Chondrocyte (in vitro differentiated cells): ENCODE data around the gene LRRC49. TPM values are rescaled to one million over a fixed set of nuclear protein-coding genes. Genes with fewer than 3 reads are reported as not detected.

ENCODE experiments used
- DNase-seq: peaks from one replicate; pipeline ENCODE4 v3.0.0; 2021; ENCODE audit warnings: mixed read lengths, low spot score
- H3K27ac Mint-ChIP-seq: one replicate; pipeline ENCODE4 v1.8.0; 2021; ENCODE audit warnings: mild to moderate bottlenecking, moderate library complexity, mixed read lengths; ENCODE audit not compliant: unreplicated experiment
- H3K27me3 Mint-ChIP-seq: 2 replicates; pipeline ENCODE4 v1.8.0; 2021; ENCODE audit warnings: low read depth, mixed read lengths
- H3K36me3 Mint-ChIP-seq: 2 replicates; pipeline ENCODE4 v1.8.0; 2021; ENCODE audit warnings: low read depth, mixed read lengths
- H3K4me1 Mint-ChIP-seq: 2 replicates; pipeline ENCODE4 v1.8.0; 2021; ENCODE audit warnings: low read depth, mild to moderate bottlenecking, mixed read lengths
- H3K4me3 Mint-ChIP-seq: one replicate; pipeline ENCODE4 v1.8.0; 2021; ENCODE audit warnings: mild to moderate bottlenecking, moderate library complexity, mixed read lengths; ENCODE audit not compliant: unreplicated experiment
- H3K9me3 Mint-ChIP-seq: 2 replicates; pipeline ENCODE4 v1.8.0; 2021; ENCODE audit warnings: low read depth, mixed read lengths
- total RNA-seq: library from RNA; stranded (reverse); gene quantifications from 3 replicates; pipeline ENCODE4 v1.2.1, GENCODE V29; 2021
- TF ChIP-seq, protein P1 (sequence below): fragments of 200-600 bp; sonication (generic); IDR thresholded peaks from 2 replicates; pipeline ENCODE4 v1.5.0; 2021; ENCODE audit warnings: antibody characterized with exemption, mild to moderate bottlenecking, moderate library complexity

LRRC49 gene
- total RNA-seq, 1 donor from 2014 or later = 8.8 TPM

DNA sequence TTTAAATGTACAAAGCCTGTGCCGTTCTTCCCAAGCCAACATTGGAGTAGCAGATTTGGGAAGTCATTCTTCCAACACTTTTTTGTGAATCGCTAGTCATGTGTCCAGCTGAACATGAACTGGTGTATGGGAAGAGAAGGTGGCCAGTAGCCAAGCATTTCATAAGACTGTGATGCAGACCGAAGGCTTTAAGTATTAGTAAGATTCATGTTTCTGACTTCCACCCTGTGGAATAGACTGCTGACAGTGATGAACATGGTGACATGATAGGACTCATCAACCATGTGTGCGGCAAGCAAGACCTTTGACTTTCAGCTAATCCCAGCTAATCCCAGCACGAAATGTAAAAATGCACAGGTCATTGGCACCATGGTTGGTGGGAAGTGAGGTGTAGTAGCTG lies 174.4 kb downstream of the LRRC49 start:
- TF ChIP-seq, protein P1, sequence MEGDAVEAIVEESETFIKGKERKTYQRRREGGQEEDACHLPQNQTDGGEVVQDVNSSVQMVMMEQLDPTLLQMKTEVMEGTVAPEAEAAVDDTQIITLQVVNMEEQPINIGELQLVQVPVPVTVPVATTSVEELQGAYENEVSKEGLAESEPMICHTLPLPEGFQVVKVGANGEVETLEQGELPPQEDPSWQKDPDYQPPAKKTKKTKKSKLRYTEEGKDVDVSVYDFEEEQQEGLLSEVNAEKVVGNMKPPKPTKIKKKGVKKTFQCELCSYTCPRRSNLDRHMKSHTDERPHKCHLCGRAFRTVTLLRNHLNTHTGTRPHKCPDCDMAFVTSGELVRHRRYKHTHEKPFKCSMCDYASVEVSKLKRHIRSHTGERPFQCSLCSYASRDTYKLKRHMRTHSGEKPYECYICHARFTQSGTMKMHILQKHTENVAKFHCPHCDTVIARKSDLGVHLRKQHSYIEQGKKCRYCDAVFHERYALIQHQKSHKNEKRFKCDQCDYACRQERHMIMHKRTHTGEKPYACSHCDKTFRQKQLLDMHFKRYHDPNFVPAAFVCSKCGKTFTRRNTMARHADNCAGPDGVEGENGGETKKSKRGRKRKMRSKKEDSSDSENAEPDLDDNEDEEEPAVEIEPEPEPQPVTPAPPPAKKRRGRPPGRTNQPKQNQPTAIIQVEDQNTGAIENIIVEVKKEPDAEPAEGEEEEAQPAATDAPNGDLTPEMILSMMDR = no peak
- no peak for DNase-seq
- Mint-ChIP-seq H3K4me3 (no peak overlapping the region), H3K36me3 (no peaks in the 10 kb centered on the region), H3K9me3 (no peaks in the 10 kb centered on the region), H3K27me3 (no peaks in the 10 kb centered on the region), H3K4me1 (no peaks in the 10 kb centered on the region), H3K27ac (no peak overlapping the region)

DNA sequence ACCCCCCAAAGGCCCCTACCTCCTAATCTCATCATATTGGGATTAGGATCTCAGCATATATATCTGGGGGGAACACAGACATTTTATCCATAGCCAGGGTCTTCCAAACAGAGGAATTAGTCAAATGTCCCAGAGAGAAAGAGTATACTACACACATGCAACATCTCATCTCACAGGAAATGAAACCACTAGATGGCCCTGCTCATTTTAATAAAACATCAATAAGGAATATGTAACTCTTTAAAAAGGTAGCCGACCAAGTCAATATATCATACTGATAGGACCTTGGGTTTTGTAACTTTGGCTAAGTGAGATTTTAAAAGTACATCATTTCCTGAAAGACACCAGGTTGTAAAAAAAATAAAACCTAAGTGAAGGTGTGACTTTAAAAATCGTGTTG lies 177.1 kb downstream of the LRRC49 start:
- DNase-seq = no peak
- no peaks in the 10 kb centered on the region for H3K4me1 Mint-ChIP-seq
- peaks cover 8% of the 10 kb centered on the region for H3K9me3 Mint-ChIP-seq
- no peaks in the 10 kb centered on the region for H3K27me3 Mint-ChIP-seq
- H3K4me3 Mint-ChIP-seq = no peak overlapping the region
- peaks cover 2% of the 10 kb centered on the region for H3K36me3 Mint-ChIP-seq
- no peak overlapping the region for H3K27ac Mint-ChIP-seq
- TF ChIP-seq, protein P1 = no peak

DNA sequence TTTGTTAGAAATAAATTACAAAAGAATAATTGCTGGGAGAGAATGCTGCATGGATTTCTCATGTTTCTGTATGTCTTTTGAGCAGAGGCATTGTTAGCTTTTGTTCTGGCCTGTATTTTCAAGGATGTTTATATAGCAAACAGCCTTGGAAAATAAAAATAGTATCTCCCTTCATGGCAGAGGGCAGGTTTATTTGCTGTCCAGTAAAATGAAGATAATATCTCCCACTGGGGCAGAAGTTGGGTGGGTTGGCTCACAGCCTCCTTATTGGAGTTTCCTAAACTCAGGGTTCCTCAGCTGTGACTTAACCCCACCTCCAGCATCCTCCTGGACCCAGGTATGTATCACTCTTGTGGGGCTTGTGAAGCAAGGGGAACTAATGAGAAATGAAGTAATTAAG lies 178.9 kb downstream of the LRRC49 start:
- H3K4me3 Mint-ChIP-seq = no peak overlapping the region
- peaks cover 12% of the 10 kb centered on the region for H3K9me3 Mint-ChIP-seq
- TF ChIP-seq, protein P1 = no peak
- no peak overlapping the region for H3K27ac Mint-ChIP-seq
- H3K4me1 Mint-ChIP-seq = no peaks in the 10 kb centered on the region
- no peak for DNase-seq
- peaks cover 2% of the 10 kb centered on the region for H3K36me3 Mint-ChIP-seq
- no peaks in the 10 kb centered on the region for H3K27me3 Mint-ChIP-seq

DNA sequence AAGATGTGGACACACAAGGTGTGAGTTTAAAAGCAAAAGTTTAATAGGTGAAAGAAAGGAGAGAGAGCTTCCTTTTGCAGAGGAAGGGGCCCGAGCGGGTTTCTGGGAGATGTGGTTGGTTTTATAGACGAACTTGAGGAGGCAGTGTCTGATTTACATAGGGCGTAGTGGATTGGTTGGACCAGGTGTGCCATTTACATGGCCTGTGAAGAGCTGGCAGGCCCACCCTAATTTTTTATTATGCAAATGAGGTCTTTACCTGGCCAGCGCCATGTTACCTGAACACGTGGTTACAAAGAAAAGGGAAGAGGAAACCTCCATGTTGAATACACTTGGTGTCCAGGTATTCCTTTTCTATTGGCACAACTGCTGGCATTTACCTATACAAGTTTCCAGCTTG lies 179.8 kb downstream of the LRRC49 start:
- no peak overlapping the region for H3K27ac Mint-ChIP-seq
- H3K4me1 Mint-ChIP-seq = no peaks in the 10 kb centered on the region
- H3K9me3 Mint-ChIP-seq = peaks cover 15% of the 10 kb centered on the region
- H3K27me3 Mint-ChIP-seq = no peaks in the 10 kb centered on the region
- no peak overlapping the region for H3K4me3 Mint-ChIP-seq
- TF ChIP-seq, protein P1 = no peak
- peaks cover 2% of the 10 kb centered on the region for H3K36me3 Mint-ChIP-seq
- no peak for DNase-seq

DNA sequence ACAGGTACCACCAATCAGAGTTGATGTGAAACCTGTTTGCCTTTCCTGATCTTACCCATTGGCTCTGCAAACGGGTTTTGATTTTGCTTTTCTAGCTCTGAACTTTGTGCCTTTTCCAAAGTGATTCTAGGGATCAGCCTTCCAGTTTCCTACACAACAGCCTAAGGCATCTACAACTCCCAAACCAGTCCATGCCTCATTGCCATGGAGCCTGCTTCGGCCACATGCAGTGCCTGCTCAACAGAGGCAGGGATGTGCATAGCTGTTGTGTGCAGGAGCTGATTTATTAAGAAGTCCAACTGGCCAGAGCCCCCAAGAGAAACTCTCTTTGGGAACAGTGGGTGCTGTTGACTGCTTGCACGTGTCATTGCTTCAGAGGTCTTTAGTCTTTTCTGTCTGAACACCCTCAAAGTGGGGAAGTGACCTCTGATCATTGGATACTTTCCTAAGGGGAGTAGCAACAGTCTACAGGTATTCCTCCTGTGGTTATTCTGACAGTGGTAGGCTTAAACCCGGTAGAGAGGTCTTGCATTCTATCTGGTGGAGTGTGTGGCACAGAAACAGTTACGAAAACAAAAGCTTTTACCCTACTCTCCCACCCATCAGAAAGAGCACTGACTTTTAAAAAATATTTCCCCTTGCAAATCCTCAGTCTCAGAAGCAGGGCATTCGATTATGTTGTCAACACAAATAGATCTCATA lies 186.0 kb downstream of the LRRC49 start:
- Mint-ChIP-seq H3K36me3 (peaks cover 4% of the 10 kb centered on the region), H3K4me1 (peaks cover 10% of the 10 kb centered on the region), H3K4me3 (no peak overlapping the region), H3K9me3 (peaks cover 17% of the 10 kb centered on the region), H3K27me3 (peaks cover 3% of the 10 kb centered on the region), H3K27ac (no peak overlapping the region)
- DNase-seq = no peak
- TF ChIP-seq, protein P1 = no peak
